ENCODE measurements around the gene TMEM259.

TMEM259 gene

DNA sequence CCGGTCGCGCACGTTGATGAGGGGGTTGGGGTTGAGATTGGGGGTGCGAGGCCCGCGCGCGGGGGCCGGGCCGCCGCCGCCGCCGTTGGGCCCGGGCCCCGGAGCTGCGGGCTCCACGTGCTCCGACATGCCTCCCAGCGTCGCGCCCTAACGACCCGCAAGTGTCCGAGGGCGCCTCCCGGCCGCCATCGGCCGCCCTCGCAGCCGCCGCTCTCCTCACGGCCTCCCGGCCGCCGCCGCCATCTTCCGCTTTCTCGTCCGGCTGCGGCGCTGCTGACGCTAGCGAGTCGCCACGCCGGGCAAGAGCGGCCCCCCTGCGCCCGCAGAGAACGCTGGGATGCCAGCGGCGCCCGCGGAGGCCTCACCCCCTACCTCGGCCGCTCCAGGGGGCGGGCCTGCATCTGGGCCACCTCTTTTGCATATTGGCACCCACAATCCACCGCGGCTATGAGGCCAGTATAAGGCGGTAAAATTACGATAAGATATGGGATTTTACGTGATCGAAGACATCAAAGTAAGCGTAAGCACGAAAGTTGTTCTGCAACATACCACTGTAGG, at the start of gene TMEM259:
TSS of gene TMEM259 (minus strand) at position 256 of the 558 bp plus-strand sequence. CDS start at position 129, 127 bp downstream.
- peak; percentile 94 to 98 for DNase-seq (ENCODE audit: low read depth in 2 of 2)

DNA sequence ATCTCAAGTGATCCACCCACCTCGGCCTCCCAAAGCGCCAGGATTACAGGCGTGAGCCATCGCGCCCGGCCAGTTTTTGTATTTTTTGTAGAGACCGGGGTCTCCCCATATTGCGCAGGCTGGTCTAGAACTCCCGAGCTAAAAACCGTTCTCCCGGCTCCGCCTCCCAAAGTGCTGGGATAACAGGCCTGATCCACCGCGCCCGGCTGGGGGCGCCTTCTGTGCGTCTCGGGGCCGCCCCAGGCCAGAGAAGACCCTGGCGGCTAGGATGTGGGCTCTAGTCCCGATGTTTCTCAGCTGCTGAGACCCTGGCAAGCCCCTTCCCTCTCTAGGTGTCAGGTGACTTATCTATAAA, 49.6 kb upstream of the TMEM259 start:
- no peak for DNase-seq (ENCODE audit: low read depth in 2 of 2)

- DNase-seq (ENCODE audit: low read depth in 2 of 2) = no peak
Observed at GRCh38 chr19:1069009-1069779, 48.3 kb upstream of the TMEM259 start.

DNA sequence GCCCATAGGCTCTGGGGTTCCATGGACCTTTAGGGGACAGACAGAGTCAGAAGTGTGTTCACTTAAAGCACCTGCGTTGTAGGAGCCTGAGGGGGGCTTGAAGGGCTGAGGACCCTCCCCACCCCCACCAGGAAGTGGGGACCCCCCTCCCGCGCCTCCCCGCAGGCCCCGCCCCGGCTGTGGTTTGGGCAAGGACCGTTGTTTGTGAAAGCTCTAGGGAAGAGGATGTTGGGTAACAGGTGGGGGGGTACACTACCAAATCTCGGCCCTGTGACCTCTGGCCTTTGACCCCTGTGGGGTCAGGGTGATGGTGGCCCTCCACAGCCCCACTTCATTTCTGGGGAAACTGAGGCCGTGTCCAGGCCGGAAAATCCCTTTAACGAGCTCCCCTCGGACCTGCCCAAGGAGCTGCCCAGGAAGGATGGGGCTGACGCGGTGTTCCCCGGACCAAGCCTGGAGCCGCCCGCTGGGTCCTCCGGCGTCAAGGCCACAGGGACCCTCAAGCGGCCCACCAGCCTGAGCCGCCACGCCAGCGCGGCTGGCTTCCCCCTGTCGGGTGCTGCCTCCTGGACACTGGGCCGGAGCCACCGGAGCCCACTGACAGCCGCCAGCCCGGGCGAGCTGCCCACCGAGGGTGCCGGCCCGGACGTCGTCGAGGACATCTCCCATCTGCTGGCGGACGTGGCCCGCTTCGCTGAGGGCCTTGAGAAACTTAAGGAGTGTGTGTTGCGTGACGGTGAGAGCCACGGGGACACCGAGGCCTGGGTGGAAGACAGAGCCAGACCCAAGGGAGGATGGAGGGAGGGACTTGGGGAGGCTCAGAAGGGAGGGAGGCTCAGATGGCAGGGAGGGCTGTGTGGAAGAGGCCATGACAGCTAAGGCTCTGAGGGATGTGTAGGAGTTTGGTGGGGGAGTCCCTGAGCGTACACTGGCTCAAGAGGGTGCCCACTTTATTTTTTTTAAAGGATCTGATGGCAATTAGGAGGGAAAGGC, 47.4 kb upstream of the TMEM259 start:
- no peak for DNase-seq (ENCODE audit: low read depth in 2 of 2)

GRCh38 chr19:1067341-1067957, 46.5 kb upstream of the TMEM259 start:
- DNase-seq (ENCODE audit: low read depth in 2 of 2) = peak in 1 of 2 donors; percentile 57

GRCh38 chr19:1066748-1067340, 45.9 kb upstream of the TMEM259 start, which contains the start of gene ARHGAP45:
ARHGAP45 (plus strand) TSS chr19:1067167; CDS start chr19:1067406, 239 bp downstream.
- peak; percentile 73 to 82 for DNase-seq (ENCODE audit: low read depth in 2 of 2)

DNA sequence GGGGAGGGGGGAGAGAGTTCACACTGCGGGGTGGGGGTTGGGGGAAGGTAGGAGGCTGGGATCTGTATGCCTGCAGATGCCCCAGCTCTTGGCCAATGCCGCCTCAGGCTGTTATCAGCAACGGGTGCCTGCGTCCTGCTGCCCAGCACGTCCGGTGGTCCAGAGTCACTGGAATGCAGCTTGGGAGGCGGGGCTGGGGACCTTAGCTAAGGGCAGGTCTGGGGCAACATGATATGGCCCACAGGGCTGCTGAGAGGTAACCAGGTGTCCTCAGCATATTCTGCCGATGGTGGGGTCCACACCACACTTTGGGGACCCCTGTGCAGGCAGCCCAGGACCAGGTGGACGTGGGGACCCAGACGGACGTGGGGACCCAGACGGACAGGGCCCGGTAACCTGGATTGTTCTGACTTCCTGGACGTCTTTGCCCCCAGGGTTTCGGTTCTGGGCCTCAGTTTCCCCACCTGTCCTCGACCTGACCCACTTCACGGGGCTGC, 45.4 kb upstream of the TMEM259 start:
- DNase-seq (ENCODE audit: low read depth in 2 of 2) = no peak

DNA sequence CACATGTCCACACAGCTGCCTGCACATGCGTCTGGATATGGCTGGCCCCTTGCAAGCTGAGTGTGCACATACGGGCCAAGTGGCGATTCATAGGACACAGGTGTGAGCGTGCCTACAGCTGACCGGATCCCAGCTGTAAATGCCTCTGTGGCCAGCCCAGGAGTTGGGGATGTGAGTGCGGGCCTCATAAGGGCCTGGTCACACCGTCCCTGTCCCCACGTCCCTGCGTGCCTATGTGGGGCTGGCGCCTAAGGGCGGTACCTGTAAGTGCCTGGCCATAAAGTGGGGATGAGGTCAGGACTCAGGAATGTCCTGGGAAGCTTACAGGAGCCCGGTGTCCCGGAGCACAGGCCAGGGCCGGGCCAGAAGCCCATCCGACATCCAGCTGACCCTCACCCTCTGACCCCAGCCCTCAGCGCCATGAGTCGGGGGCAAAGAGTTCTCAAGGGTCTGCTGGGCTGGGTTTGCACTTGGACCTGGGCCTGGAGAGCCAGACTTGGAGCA, 44.7 kb upstream of the TMEM259 start:
- no peak for DNase-seq (ENCODE audit: low read depth in 2 of 2)

- DNase-seq (ENCODE audit: low read depth in 2 of 2) = peak; percentile 61 to 71
Observed at GRCh38 chr19:1064661-1065605, 44.0 kb upstream of the TMEM259 start.

GRCh38 chr19:1063909-1064660, 43.2 kb upstream of the TMEM259 start:
- DNase-seq (ENCODE audit: low read depth in 2 of 2) = no peak

DNA sequence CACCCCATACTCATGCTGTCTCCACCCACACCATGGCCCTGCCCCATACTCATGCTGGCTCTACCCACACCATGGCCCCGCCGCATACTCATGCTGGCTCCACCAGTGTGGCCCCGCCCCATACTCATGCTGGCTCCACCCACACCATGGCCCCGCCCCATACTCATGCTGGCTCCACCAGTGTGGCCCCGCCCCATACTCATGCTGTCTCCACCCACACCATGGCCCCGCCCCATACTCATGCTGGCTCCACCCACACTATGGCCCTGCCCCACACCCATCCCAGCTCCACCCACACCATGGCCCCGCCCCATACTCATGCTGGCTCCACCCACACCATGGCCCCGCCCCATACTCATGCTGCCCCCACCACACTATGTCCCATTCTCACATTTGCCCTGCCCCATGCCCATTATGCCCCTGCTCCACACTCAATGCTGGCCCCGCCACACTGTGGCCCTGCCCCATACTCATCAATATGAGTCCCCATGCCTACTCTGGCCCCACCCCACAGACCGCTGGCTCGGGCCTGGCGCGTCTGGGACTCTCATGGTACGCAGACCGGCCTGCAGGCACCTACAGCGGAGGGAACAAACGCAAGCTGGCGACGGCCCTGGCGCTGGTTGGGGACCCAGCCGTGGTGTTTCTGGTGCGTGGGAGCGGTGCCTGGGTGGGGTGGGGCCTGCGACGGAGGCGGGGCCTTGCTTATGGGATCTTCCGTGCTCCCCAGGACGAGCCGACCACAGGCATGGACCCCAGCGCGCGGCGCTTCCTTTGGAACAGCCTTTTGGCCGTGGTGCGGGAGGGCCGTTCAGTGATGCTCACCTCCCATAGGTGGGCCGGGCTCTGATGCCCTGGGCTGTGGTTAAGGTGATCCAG, 42.3 kb upstream of the TMEM259 start:
- DNase-seq (ENCODE audit: low read depth in 2 of 2) = no peak

GRCh38 chr19:1062387-1063029, 41.6 kb upstream of the TMEM259 start:
- DNase-seq (ENCODE audit: low read depth in 2 of 2) = no peak

DNA sequence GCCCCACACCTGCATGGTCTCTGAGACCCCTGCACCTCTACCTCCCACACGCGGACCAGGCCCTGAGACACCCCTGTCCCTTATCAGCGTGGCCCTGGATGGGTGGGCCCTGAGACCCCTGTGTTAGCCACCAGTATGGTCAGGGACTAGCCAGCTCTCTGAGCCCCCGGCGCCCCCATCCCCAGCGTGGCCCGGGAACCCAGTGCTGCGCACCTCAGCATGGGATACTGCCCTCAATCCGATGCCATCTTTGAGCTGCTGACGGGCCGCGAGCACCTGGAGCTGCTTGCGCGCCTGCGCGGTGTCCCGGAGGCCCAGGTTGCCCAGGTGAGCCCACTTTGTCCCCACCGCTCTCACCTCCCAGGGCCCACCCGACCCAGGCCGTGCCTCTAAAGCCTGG, 41.1 kb upstream of the TMEM259 start:
- DNase-seq (ENCODE audit: low read depth in 2 of 2) = no peak

DNA sequence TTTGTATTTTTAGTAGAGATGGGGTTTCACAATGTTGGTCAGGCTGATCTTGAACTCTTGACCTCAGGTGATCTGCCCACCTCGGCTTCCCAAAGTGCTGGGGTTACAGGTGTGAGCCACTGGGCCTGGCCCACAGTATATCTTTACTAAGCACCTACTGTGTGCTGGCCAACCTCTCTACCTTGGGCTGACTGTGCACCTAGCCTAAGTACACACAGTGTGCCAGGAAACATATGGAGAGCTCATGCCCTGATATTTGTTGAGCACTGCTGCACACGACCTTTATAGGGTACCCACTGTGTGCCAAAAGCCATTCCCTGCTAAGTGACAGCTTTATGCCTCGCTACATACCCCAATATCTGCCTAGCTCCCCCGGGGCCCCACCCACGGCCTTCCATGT, 39.8 kb upstream of the TMEM259 start:
- no peak for DNase-seq (ENCODE audit: low read depth in 2 of 2)

- DNase-seq (ENCODE audit: low read depth in 2 of 2) = no peak
Observed at GRCh38 chr19:1058112-1058511, 37.2 kb upstream of the TMEM259 start.

- no peak for DNase-seq (ENCODE audit: low read depth in 2 of 2)
Observed at GRCh38 chr19:1057176-1057855, 36.4 kb upstream of the TMEM259 start.
